H1 (cell line): Measurements from ENCODE around the gene NFATC1. TPM values are rescaled to one million over a fixed set of nuclear protein-coding genes. Genes with fewer than 3 reads are reported as not detected.

Experiments used
- CTCF ChIA-PET: fragments of 300-600 bp; sonication (Branson Sonifier 250); formaldehyde crosslinking; loops from one replicate; lab custom pipeline; 2021; ENCODE audit not compliant: partially characterized antibody; lab: Charles Lee
- POLR2A ChIA-PET: fragments of 300-600 bp; sonication (Branson Sonifier 250); formaldehyde crosslinking; loops from one replicate; lab custom pipeline; 2021; ENCODE audit warnings: inconsistent platforms; ENCODE audit not compliant: partially characterized antibody; lab: Charles Lee
- DNase-seq, 2 experiments: peaks; one replicate each; pipeline versions ENCODE4 v3.0.0 to v3.0.0-alpha.2; 2010 to 2022; ENCODE audit warnings: low spot score in 2 of 2, low read depth in 1 of 2, mixed read lengths in 1 of 2
- FAIRE-seq: peaks from 2 replicates; lab custom pipeline; 2011; peaks lifted over from hg19 to GRCh38; lab: Jason Lieb, UNC
- H2AFZ ChIP-seq: 2 replicates; pipeline ENCODE4 v1.8.1; 2012; ENCODE audit warnings: low read length, inconsistent platforms
- H2AK5ac ChIP-seq: 2 replicates; pipeline ENCODE4 v1.6.1; 2013; ENCODE audit warnings: low read depth, low read length
- H2BK120ac ChIP-seq: replicated peaks from 2 replicates; pipeline ENCODE3; 2013; ENCODE audit warnings: low read depth, low read length, inconsistent platforms
- H2BK12ac ChIP-seq: 2 replicates; pipeline ENCODE4 v1.6.1; 2013; ENCODE audit warnings: low read depth, low read length
- H2BK15ac ChIP-seq: 2 replicates; pipeline ENCODE4 v1.6.1; 2013; ENCODE audit warnings: low read length
- H2BK20ac ChIP-seq: 2 replicates; pipeline ENCODE4 v1.6.1; 2013; ENCODE audit warnings: low read length
- H2BK5ac ChIP-seq: 2 replicates; pipeline ENCODE4 v1.6.1; 2013; ENCODE audit warnings: low read depth, low read length
- H3K14ac ChIP-seq: 2 replicates; pipeline ENCODE4 v1.6.1; 2013; ENCODE audit warnings: inconsistent platforms; ENCODE audit not compliant: insufficient read length
- H3K18ac ChIP-seq: 2 replicates; pipeline ENCODE4 v1.6.1; 2013; ENCODE audit warnings: low read length; ENCODE audit errors: extremely low read depth
- H3K23ac ChIP-seq: 2 replicates; pipeline ENCODE4 v1.6.1; 2013; ENCODE audit warnings: inconsistent platforms; ENCODE audit not compliant: insufficient read length
- H3K23me2 ChIP-seq: 2 replicates; pipeline ENCODE4 v1.6.1; 2013; ENCODE audit warnings: low read depth, low read length
- H3K27ac ChIP-seq: 2 replicates; pipeline ENCODE4 v1.6.1; 2011; ENCODE audit warnings: low read depth, low read length, inconsistent platforms
- H3K27me3 ChIP-seq, 4 experiments: replicated peaks in 1 of 4; 1 replicate in 1 of 4; 2 replicates in 3 of 4; pipeline versions ENCODE4 v1.6.1 to v1.8.1; 2011 to 2013; ENCODE audit warnings: low read length in 3 of 4, mild to moderate bottlenecking in 3 of 4, inconsistent platforms in 2 of 4, mixed read lengths in 2 of 4, moderate library complexity in 1 of 4; ENCODE audit not compliant: control insufficient read depth in 3 of 4, insufficient read depth in 3 of 4; ENCODE audit errors: extremely low read depth in 1 of 4
- H3K36me3 ChIP-seq, 4 experiments: 2 replicates each; pipeline versions ENCODE4 v1.6.1 to v1.8.1; 2011 to 2013; ENCODE audit warnings: mild to moderate bottlenecking in 4 of 4, low read length in 3 of 4, moderate library complexity in 2 of 4, control low read depth in 1 of 4, inconsistent platforms in 1 of 4; ENCODE audit not compliant: insufficient read depth in 4 of 4, control insufficient read depth in 2 of 4
- H3K4ac ChIP-seq: replicated peaks from 2 replicates; pipeline ENCODE3; 2013; ENCODE audit warnings: low read length, low read depth, mixed read lengths, inconsistent platforms; ENCODE audit not compliant: insufficient read length
- H3K4me1 ChIP-seq, 4 experiments: replicated peaks in 1 of 4; 1 replicate in 1 of 4; 2 replicates in 3 of 4; pipeline versions ENCODE4 v1.6.1 to v1.8.1; 2011 to 2013; ENCODE audit warnings: low read length in 3 of 4, inconsistent platforms in 2 of 4, mixed read lengths in 1 of 4; ENCODE audit not compliant: insufficient read depth in 4 of 4, control insufficient read depth in 3 of 4
- H3K4me2 ChIP-seq, 2 experiments: 2 replicates each; pipeline versions ENCODE4 v1.6.1 to v1.8.1; 2011 to 2013; ENCODE audit warnings: low read depth in 2 of 2, low read length in 2 of 2, control low read depth in 1 of 2, inconsistent platforms in 1 of 2, mild to moderate bottlenecking in 1 of 2; ENCODE audit not compliant: insufficient read depth in 1 of 2
- H3K4me3 ChIP-seq, 4 experiments: fragments of 200-600, 300-600 bp in 1 of 4; sonication (generic), shearing (Covaris generic), sonication (Bioruptor Twin) in 1 of 4; 2 replicates each; pipeline versions ENCODE4 v1.5.1 to v1.8.1; 2011 to 2016; ENCODE audit warnings: low read length in 4 of 4, low read depth in 3 of 4, control low read depth in 2 of 4, inconsistent platforms in 2 of 4, mild to moderate bottlenecking in 2 of 4, mixed read lengths in 1 of 4, moderate library complexity in 1 of 4; ENCODE audit not compliant: insufficient read depth in 2 of 4; ENCODE audit errors: extremely low read depth in 1 of 4
- H3K56ac ChIP-seq: replicated peaks from 2 replicates; pipeline ENCODE3; 2013; ENCODE audit warnings: low read depth, mild to moderate bottlenecking, mixed read lengths, low read length, inconsistent platforms; ENCODE audit not compliant: insufficient read length
- H3K79me1 ChIP-seq: 2 replicates; pipeline ENCODE4 v1.6.1; 2013; ENCODE audit warnings: low read depth, low read length, control low read depth
- H3K79me2 ChIP-seq, 2 experiments: 2 replicates each; pipeline versions ENCODE4 v1.6.1 to v1.8.1; 2012 to 2013; ENCODE audit warnings: low read length in 2 of 2, mild to moderate bottlenecking in 2 of 2, inconsistent platforms in 1 of 2; ENCODE audit not compliant: insufficient read depth in 2 of 2, control insufficient read depth in 1 of 2
- H3K9ac ChIP-seq, 4 experiments: replicated peaks in 1 of 4; 1 replicate in 1 of 4; 2 replicates in 3 of 4; pipeline versions ENCODE4 v1.6.1 to v1.8.1; 2011 to 2013; ENCODE audit warnings: low read depth in 3 of 4, low read length in 3 of 4, control low read depth in 2 of 4, mild to moderate bottlenecking in 2 of 4, moderate library complexity in 2 of 4, inconsistent platforms in 1 of 4; ENCODE audit errors: extremely low read depth in 1 of 4
- H3K9me3 ChIP-seq, 2 experiments: 2 replicates each; pipeline versions ENCODE4 v1.6.1 to v1.8.1; 2012 to 2013; ENCODE audit warnings: mild to moderate bottlenecking in 2 of 2, moderate library complexity in 2 of 2, control low read depth in 1 of 2, inconsistent platforms in 1 of 2, low read depth in 1 of 2, low read length in 1 of 2, mixed read lengths in 1 of 2; ENCODE audit not compliant: insufficient read depth in 2 of 2
- H4K20me1 ChIP-seq, 2 experiments: replicated peaks in 1 of 2; 2 replicates each; pipeline versions ENCODE3 to v1.8.1; 2011 to 2013; ENCODE audit warnings: inconsistent platforms in 2 of 2, low read length in 2 of 2, mild to moderate bottlenecking in 1 of 2; ENCODE audit not compliant: insufficient read depth in 2 of 2, control insufficient read depth in 1 of 2
- H4K5ac ChIP-seq: 2 replicates; pipeline ENCODE4 v1.6.1; 2013; ENCODE audit warnings: low read length, low read depth, mixed read lengths, inconsistent platforms; ENCODE audit not compliant: insufficient read length
- H4K8ac ChIP-seq: 2 replicates; pipeline ENCODE4 v1.8.0; 2013; ENCODE audit warnings: mild to moderate bottlenecking, moderate library complexity, low read length, inconsistent platforms; ENCODE audit not compliant: insufficient read depth; ENCODE audit errors: extremely low read depth
- H4K91ac ChIP-seq: replicated peaks from 2 replicates; pipeline ENCODE3; 2013; ENCODE audit warnings: low read length, mixed read lengths, inconsistent platforms; ENCODE audit not compliant: insufficient read length
- BACH1 ChIP-seq: IDR thresholded peaks from 2 replicates; pipeline ENCODE4 v1.6.1; 2012; ENCODE audit warnings: low read length, improper control_type of control experiment
- BCL11A ChIP-seq, 2 experiments: IDR thresholded peaks; one replicate each; pipeline ENCODE4 v1.6.1; 2011; ENCODE audit warnings: low read depth in 2 of 2, low read length in 2 of 2, mild to moderate bottlenecking in 2 of 2
- CEBPB ChIP-seq: IDR thresholded peaks from 2 replicates; pipeline ENCODE4 v1.6.1; 2012; ENCODE audit warnings: low read depth, low read length
- GTF2F1 ChIP-seq: IDR thresholded peaks from 2 replicates; pipeline ENCODE4 v1.6.1; 2012; ENCODE audit warnings: low read depth, low read length, improper control_type of control experiment, borderline replicate concordance
- JUN ChIP-seq: IDR thresholded peaks from 2 replicates; pipeline ENCODE4 v1.6.1; 2011; ENCODE audit warnings: low read depth, mild to moderate bottlenecking, improper control_type of control experiment, low read length
- SAP30 ChIP-seq: fragments of 300-600 bp; sonication (generic); IDR thresholded peaks from 2 replicates; pipeline ENCODE4 v1.7.1; 2012; ENCODE audit warnings: low read length, moderate library complexity, mild to moderate bottlenecking, inconsistent platforms; ENCODE audit not compliant: insufficient read depth, insufficient replicate concordance
- SIN3A ChIP-seq, 2 experiments: IDR thresholded peaks in 1 of 2; conservative IDR thresholded peaks in 1 of 2; 2 replicates each; pipeline ENCODE4 v1.6.1; 2011 to 2012; ENCODE audit warnings: low read length in 2 of 2, improper control_type of control experiment in 1 of 2, low read depth in 1 of 2, mild to moderate bottlenecking in 1 of 2
- SUZ12 ChIP-seq: fragments of 200-600 bp; sonication (generic); IDR thresholded peaks from 2 replicates; pipeline ENCODE4 v1.6.1; 2012; ENCODE audit warnings: mild to moderate bottlenecking, inconsistent platforms, low read length, moderate library complexity, mixed read lengths
- WGBS, 2 experiments: shearing (Covaris generic) in 1 of 2; methylation state at CpG; one replicate each; pipeline versions ENCODE4 v1.1.6 to v1.1.7; 2013 to 2015; ENCODE audit warnings: low lambda C conversion rate in 2 of 2, mixed read lengths in 2 of 2, inconsistent platforms in 1 of 2, low coverage in 1 of 2, missing lambda C conversion rate in 1 of 2; ENCODE audit not compliant: insufficient replicate concordance in 2 of 2, insufficient coverage in 1 of 2, insufficient read length in 1 of 2; ENCODE audit errors: extremely low coverage in 1 of 2, missing lambda C conversion rate in 1 of 2; 5-methylcytosine and 5-hydroxymethylcytosine counted together
- polyA plus RNA-seq, 7 experiments: library from polyadenylated mRNA; depleted of rRNA in 3 of 7; stranded (reverse) in 5 of 7; unstranded in 2 of 7; fragments of >200 nt in 5 of 7; fragments of 200-250 nt in 2 of 7; gene quantifications; 1 replicate in 5 of 7; 2 replicates in 1 of 7; 4 replicates in 1 of 7; pipeline versions ENCODE4 v1.2.1 to v1.2.3, GENCODE V29; 2011 to 2013; ENCODE audit warnings: missing spikeins in 2 of 7, mixed read lengths in 2 of 7
- total RNA-seq: library from RNA; stranded (reverse); fragmentation: NEBNext Ultra II Directional; extraction: Animal tissue kit (Norgen Biotek cat#: 25700); gene quantifications from 2 replicates; pipeline ENCODE4 v1.2.1, GENCODE V29; 2021
- TF ChIP-seq, protein P1 (sequence below): IDR thresholded peaks from 2 replicates; pipeline ENCODE4 v1.6.1; 2012; ENCODE audit warnings: low read length, inconsistent platforms
- TF ChIP-seq, protein P2 (sequence below): IDR thresholded peaks from 2 replicates; pipeline ENCODE4 v1.6.1; 2011; ENCODE audit warnings: low read depth, mild to moderate bottlenecking, low read length; ENCODE audit not compliant: insufficient read depth
- TF ChIP-seq, protein P3 (sequence below): IDR thresholded peaks from 2 replicates; pipeline ENCODE4 v1.6.1; 2012; ENCODE audit warnings: inconsistent platforms

NFATC1 gene
- total and polyA plus RNA-seq, 2 of the 8 experiments (the other 6 are each of a cell fraction or from before 2014, with no cell fraction given): 2.0 to 6.6 TPM

DNA sequence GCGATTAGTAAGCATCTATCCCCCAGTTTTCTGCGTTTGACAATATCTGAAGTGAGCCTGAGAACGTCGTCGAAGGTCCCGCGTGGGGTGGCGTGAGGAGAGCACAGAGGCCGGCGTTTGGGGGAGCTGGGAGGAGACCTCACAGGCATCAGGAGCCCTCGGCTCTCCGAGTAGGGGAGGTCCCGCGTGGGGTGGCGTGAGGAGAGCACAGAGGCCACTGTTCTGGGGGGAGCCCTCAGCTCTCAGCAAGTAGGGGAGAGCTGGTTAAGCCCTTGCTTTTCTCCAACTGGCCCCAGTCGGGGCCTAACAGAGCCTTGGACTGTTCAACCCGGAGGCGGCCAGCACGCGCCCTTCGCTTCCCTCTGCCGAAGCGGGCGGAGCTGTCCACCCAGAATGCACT is 134.3 kb downstream of the NFATC1 start:
- Histone ChIP-seq H3K14ac (no peak overlapping the region), H2BK12ac (no peak overlapping the region), H3K56ac (no peak overlapping the region), H2AFZ (no peak overlapping the region), H3K4me2 (no peak overlapping the region), H3K36me3 (no peaks in the 10 kb centered on the region), H3K4me1 (peaks cover 0 to 12% (median 5%) of the 10 kb centered on the region in 4 experiments; a peak in 4 of 7 replicates), H2BK15ac (no peak overlapping the region), H3K79me1 (no peaks in the 10 kb centered on the region; the same call in 1 of the 2 replicates), H3K27ac (no peak overlapping the region), H2BK5ac (no peak overlapping the region), H4K91ac (no peak overlapping the region), H3K4me3 (no peak overlapping the region), H3K79me2 (no peaks in the 10 kb centered on the region), H4K8ac (no peak overlapping the region), H2BK20ac (no peak overlapping the region), H3K18ac (no peak overlapping the region), H3K9me3 (no peaks in the 10 kb centered on the region), H2BK120ac (no peak overlapping the region), H3K27me3 (peaks cover 0 to 2% (median 0%) of the 10 kb centered on the region in 4 experiments; a peak in 3 of 7 replicates), H3K23me2 (no peaks in the 10 kb centered on the region), H4K20me1 (no peaks in the 10 kb centered on the region), H2AK5ac (no peak overlapping the region), H3K23ac (no peak overlapping the region), H4K5ac (no peak overlapping the region), H3K4ac (no peak overlapping the region), H3K9ac (no peak overlapping the region)
- FAIRE-seq (no peak), DNase-seq (no peak)
- ChIA-PET CTCF (interaction anchor here (0.7 to 7.1 kb wide), 21 partner anchors 9 to 169 kb away, joined by 3 to 124 read pairs (median 3); partner anchors contain the start of gene NFATC1), POLR2A (no interaction called here)
- WGBS, 2 experiments: 90% methylated on average over 22 of the region's 24 CpGs; no CpG with 5 or more reads in 1 of the 2 experiments
- TF ChIP-seq, protein P1, sequence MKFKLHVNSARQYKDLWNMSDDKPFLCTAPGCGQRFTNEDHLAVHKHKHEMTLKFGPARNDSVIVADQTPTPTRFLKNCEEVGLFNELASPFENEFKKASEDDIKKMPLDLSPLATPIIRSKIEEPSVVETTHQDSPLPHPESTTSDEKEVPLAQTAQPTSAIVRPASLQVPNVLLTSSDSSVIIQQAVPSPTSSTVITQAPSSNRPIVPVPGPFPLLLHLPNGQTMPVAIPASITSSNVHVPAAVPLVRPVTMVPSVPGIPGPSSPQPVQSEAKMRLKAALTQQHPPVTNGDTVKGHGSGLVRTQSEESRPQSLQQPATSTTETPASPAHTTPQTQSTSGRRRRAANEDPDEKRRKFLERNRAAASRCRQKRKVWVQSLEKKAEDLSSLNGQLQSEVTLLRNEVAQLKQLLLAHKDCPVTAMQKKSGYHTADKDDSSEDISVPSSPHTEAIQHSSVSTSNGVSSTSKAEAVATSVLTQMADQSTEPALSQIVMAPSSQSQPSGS: no peak
- TF ChIP-seq BCL11A (IDR thresholded peaks at IDR 0.05; ENCODE audit: low read depth in 2 of 2, low read length in 2 of 2): no peak
- no peak for TF ChIP-seq JUN
- no peak for TF ChIP-seq SAP30
- TF ChIP-seq SIN3A (conservative IDR thresholded peaks at IDR 0.05 in 1 of 2, IDR thresholded peaks at IDR 0.05 in 1 of 2; ENCODE audit: low read depth in 1 of 2, low read length in 2 of 2): no peak
- no peak for TF ChIP-seq CEBPB
- no peak for TF ChIP-seq SUZ12
- TF ChIP-seq, protein P2, sequence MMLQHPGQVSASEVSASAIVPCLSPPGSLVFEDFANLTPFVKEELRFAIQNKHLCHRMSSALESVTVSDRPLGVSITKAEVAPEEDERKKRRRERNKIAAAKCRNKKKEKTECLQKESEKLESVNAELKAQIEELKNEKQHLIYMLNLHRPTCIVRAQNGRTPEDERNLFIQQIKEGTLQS: no peak
- no peak for TF ChIP-seq BACH1
- TF ChIP-seq, protein P3, sequence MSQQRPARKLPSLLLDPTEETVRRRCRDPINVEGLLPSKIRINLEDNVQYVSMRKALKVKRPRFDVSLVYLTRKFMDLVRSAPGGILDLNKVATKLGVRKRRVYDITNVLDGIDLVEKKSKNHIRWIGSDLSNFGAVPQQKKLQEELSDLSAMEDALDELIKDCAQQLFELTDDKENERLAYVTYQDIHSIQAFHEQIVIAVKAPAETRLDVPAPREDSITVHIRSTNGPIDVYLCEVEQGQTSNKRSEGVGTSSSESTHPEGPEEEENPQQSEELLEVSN: no peak
- no peak for TF ChIP-seq GTF2F1
